Heart left ventricle (tissue), 13 donors: ENCODE measurements around the gene FCRL5.

Experiments used
- CTCF ChIP-seq, 12 donors: fragments of 200-600 bp; sonication (generic) in 4 of 12; IDR thresholded peaks; one replicate each; pipeline versions ENCODE4 v1.5.0 to v1.8.0; 2018 to 2022; ENCODE audit warnings: antibody characterized with exemption in 12 of 12, mild to moderate bottlenecking in 5 of 12
- POLR2A ChIP-seq, 2 donors: fragments of 450-650 bp; IDR thresholded peaks; one replicate each; pipeline ENCODE4 v1.6.1; 2017; ENCODE audit warnings: antibody characterized with exemption in 2 of 2, mild to moderate bottlenecking in 2 of 2, moderate library complexity in 2 of 2
- donor health status: ischemic (EF 13 %, LVEDD 7.1; RV severe dilation, severe dysfunction).
- donor health status: DM: no; HTN: yes; CAD: no.
- donor health status: DM: no; HTN: no; CAD: no.
- donor health status: ischemic (EF 25% LVEDD 6.9; RV normal size, moderate dysfunction).
- donor health status: ischemic (EF 25% LVEDD 5.7; RV mildly dilated, moderate dysfunction).
- donor health status: ischemic (EF 35%, LVEDD 5.7; RV mildly dilated, moderate dysfunction).
- donor health status: nonischemic (EF 11% LVEDD 7.7; RV severe dilation, severe dysfunction).
- donor health status: DM: yes; HTN: yes; CAD: no.
- donor health status: PGD.
- donor health status: ischemic (EF 29% LVEDD 5.4; RV normal size, mild dysfunction).
- donor health status: nonischemic (EF 23%, LVEDD 6.1; RV moderate dilation, normal function).

DNA sequence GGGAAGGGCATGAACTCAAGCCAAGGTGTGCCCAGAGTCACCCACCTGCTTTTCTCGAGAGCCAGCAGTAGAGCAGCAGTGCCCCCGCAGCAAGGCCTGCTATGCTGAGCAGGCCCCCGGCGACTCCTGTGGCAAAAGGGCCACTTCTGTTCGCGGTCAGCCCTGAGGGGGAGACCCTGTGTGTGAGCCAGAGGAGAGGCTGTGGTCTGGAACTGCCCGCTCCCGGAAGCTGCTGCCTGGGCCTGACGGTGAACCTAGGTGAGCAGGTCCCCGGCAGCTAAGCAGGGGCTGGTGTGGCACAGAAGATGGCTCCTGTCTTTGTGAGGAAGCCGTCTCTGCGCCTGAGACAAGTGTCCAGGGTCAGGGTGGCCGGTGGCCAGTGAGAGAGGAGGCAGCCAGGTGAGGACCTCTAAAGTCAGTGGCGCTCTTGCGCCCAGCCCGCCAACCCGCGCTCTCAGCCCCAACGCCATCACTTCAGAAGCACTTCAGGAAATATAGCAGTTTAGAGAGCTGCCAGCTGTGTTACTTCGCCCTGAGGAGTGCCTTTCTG, 31.9 kb downstream of the FCRL5 start:
- no peak for TF ChIP-seq POLR2A (IDR thresholded peaks at IDR 0.05)
- no peak for TF ChIP-seq CTCF (IDR thresholded peaks at IDR 0.05)
